Measurements from ENCODE around the gene CLTB.

Gene CLTB

GRCh38 chr5:176401281-176402205 lies 14.8 kb downstream of the CLTB start:
- DNase-seq, result no peak

- no peak for DNase-seq
Observed at GRCh38 chr5:176400382-176401156, 15.8 kb downstream of the CLTB start.

- no peak for DNase-seq
Observed at GRCh38 chr5:176397736-176398420, 18.5 kb downstream of the CLTB start.

GRCh38 chr5:176396330-176396729 lies 20.0 kb downstream of the CLTB start:
- no peak for DNase-seq

- DNase-seq, result no peak
Observed at GRCh38 chr5:176394881-176395675, 21.3 kb downstream of the CLTB start.

GRCh38 chr5:176394096-176394495 lies 22.2 kb downstream of the CLTB start:
- no peak for DNase-seq

- no peak for DNase-seq
Observed at GRCh38 chr5:176392526-176392925, 23.8 kb downstream of the CLTB start.

GRCh38 chr5:176391999-176392398 lies 24.3 kb downstream of the CLTB start:
- no peak for DNase-seq

- DNase-seq, result no peak
Observed at GRCh38 chr5:176391479-176391878, 24.9 kb downstream of the CLTB start.

- DNase-seq, result no peak
Observed at GRCh38 chr5:176389135-176390123, 26.9 kb downstream of the CLTB start.

GRCh38 chr5:176388444-176389134 lies 27.8 kb downstream of the CLTB start, which contains the start of the genes HIGD2A and NOP16:
Gene HIGD2A (plus strand): TSS chr5:176388751. CDS start chr5:176388820, 69 bp downstream.
Gene NOP16 (minus strand): TSS chr5:176388598. CDS start chr5:176388539, 59 bp downstream.
- peak; percentile 94 for DNase-seq

GRCh38 chr5:176388003-176388443 lies 28.3 kb downstream of the CLTB start:
- no peak for DNase-seq

- DNase-seq, result no peak
Observed at GRCh38 chr5:176387384-176387925, 28.9 kb downstream of the CLTB start.

- no peak for DNase-seq
Observed at GRCh38 chr5:176386491-176386890, 29.8 kb downstream of the CLTB start.

- no peak for DNase-seq
Observed at GRCh38 chr5:176384991-176385390, 31.3 kb downstream of the CLTB start.

GRCh38 chr5:176384366-176384930 lies 31.9 kb downstream of the CLTB start:
- DNase-seq, result no peak

GRCh38 chr5:176383961-176384360 lies 32.4 kb downstream of the CLTB start:
- DNase-seq, result no peak

GRCh38 chr5:176383248-176383905 lies 33.0 kb downstream of the CLTB start:
- DNase-seq, result no peak

- no peak for DNase-seq
Observed at GRCh38 chr5:176382721-176383120, 33.6 kb downstream of the CLTB start.
